CD4-positive, CD25-positive, alpha-beta regulatory T cell (primary cell): ENCODE results near the gene S1PR4. TPM values are rescaled to one million over a fixed set of nuclear protein-coding genes. Genes with fewer than 3 reads are reported as not detected.

Source experiments
- ATAC-seq, 2 donors: fragments of 150-1000 bp; cut with Tn5 transposase; one replicate each; pipeline ENCODE4 v1.10.0; 2021; ENCODE audit warnings: low read depth in 2 of 2, moderate number of reproducible peaks in 2 of 2, moderate library complexity in 1 of 2
- DNase-seq, 3 donors: peaks; one replicate each; pipeline versions ENCODE4 v3.0.0 to v3.0.0-alpha.2; 2012 to 2022; ENCODE audit warnings: mixed read lengths in 1 of 3
- H3K27ac ChIP-seq: one replicate; pipeline ENCODE4 v1.7.0; 2013; ENCODE audit warnings: mild to moderate bottlenecking, low read length; ENCODE audit not compliant: insufficient read depth, poor library complexity, severe bottlenecking
- H3K27me3 ChIP-seq: one replicate; pipeline ENCODE4 v1.7.0; 2013; ENCODE audit warnings: low read length; ENCODE audit not compliant: control insufficient read depth, insufficient read depth
- H3K36me3 ChIP-seq: one replicate; pipeline ENCODE4 v1.7.0; 2013; ENCODE audit warnings: mild to moderate bottlenecking, low read length, moderate library complexity; ENCODE audit not compliant: control insufficient read depth, insufficient read depth
- H3K4me1 ChIP-seq: 2 replicates; pipeline ENCODE4 v1.7.0; 2013; ENCODE audit warnings: mild to moderate bottlenecking, low read length; ENCODE audit not compliant: insufficient read depth, control insufficient read depth, poor library complexity, severe bottlenecking
- H3K4me3 ChIP-seq: one replicate; pipeline ENCODE4 v1.7.0; 2013; ENCODE audit warnings: low read depth, mild to moderate bottlenecking, low read length, moderate library complexity
- H3K9me3 ChIP-seq, 2 experiments: 1 replicate in 1 of 2; 2 replicates in 1 of 2; pipeline ENCODE4 v1.7.0; 2013; ENCODE audit warnings: low read length in 2 of 2, mild to moderate bottlenecking in 1 of 2, moderate library complexity in 1 of 2; ENCODE audit not compliant: control insufficient read depth in 2 of 2
- H3K27ac Mint-ChIP-seq, 3 donors: one replicate each; pipeline ENCODE4 v1.8.0; 2020 to 2022; ENCODE audit warnings: mild to moderate bottlenecking in 3 of 3, mixed read lengths in 3 of 3, moderate library complexity in 2 of 3
- H3K27me3 Mint-ChIP-seq: one replicate; pipeline ENCODE4 v1.8.0; 2022; ENCODE audit warnings: mild to moderate bottlenecking, mixed read lengths
- H3K36me3 Mint-ChIP-seq: one replicate; pipeline ENCODE4 v1.8.0; 2020; ENCODE audit warnings: mixed read lengths
- H3K4me1 Mint-ChIP-seq, 4 donors: one replicate each; pipeline ENCODE4 v1.8.0; 2020 to 2022; ENCODE audit warnings: mixed read lengths in 4 of 4, mild to moderate bottlenecking in 1 of 4
- H3K4me3 Mint-ChIP-seq, 4 donors: one replicate each; pipeline ENCODE4 v1.8.0; 2020 to 2022; ENCODE audit warnings: mild to moderate bottlenecking in 4 of 4, mixed read lengths in 4 of 4, moderate library complexity in 3 of 4
- H3K9me3 Mint-ChIP-seq, 7 donors: one replicate each; pipeline ENCODE4 v1.8.0; 2020 to 2022; ENCODE audit warnings: mixed read lengths in 7 of 7, mild to moderate bottlenecking in 3 of 7, moderate library complexity in 2 of 7
- polyA plus RNA-seq, 4 donors: library from polyadenylated mRNA; unstranded; fragments of 300-500 nt; fragmentation: Illumina TruSeq; gene quantifications; one replicate each; pipeline ENCODE4 v1.2.3, GENCODE V29; 2021
- total RNA-seq: library from RNA; stranded (reverse); gene quantifications from one replicate; pipeline ENCODE4 v1.2.3, GENCODE V29; 2022

The S1PR4 gene
- total and polyA plus RNA-seq, 5 donors from 2014 or later, result 159 to 902 (median 715) TPM

DNA sequence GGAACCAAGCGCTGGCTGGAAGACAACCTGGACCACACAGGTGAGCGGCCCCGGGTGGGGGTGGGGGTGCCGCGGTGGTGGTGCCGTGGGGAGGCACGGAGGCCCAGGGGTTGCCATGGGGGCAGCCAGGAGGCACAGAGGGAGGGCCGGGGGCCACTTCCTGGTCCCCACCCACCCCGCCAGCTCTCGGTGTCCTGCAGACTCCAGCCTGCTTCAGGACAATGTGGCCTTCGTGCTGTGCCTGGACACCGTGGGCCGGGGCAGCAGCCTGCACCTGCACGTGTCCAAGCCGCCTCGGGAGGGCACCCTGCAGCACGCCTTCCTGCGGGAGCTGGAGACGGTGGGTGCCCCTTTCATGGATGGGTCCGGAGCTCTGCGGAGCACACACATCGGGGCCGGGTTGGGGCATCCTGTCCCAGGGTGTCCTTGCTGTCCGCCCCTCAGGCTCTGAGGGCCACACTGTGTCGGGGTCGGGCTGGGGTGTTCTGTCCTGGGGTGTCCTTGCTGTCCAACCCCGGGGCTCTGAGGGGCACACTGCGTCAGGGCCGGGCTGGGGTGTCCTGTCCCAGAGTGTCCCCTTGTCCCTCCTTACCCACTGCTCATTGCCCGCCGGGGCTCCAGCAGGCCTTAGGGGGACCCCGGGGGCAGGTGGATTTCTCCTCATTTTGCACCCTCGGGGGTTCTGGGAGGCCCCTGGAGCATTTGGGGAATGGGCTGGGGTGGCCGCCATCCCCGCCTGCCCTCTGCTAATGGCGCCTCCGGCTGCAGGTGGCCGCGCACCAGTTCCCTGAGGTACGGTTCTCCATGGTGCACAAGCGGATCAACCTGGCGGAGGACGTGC, 25.5 kb downstream of the S1PR4 start:
- H3K9me3 Mint-ChIP-seq, result no peaks in the 10 kb centered on the region
- H3K9me3 ChIP-seq, result no peaks in the 10 kb centered on the region
- H3K4me1 ChIP-seq, result no peaks in the 10 kb centered on the region
- H3K36me3 Mint-ChIP-seq, result no peaks in the 10 kb centered on the region
- no peaks in the 10 kb centered on the region for H3K27me3 ChIP-seq
- ATAC-seq (no peak), DNase-seq (no peak)
- no peak overlapping the region for H3K4me3 ChIP-seq
- H3K4me3 Mint-ChIP-seq, result no peak overlapping the region
- no peaks in the 10 kb centered on the region for H3K27me3 Mint-ChIP-seq
- no peak overlapping the region for H3K27ac ChIP-seq
- no peaks in the 10 kb centered on the region for H3K4me1 Mint-ChIP-seq
- H3K27ac Mint-ChIP-seq, result no peak overlapping the region
- peaks cover 16% of the 10 kb centered on the region for H3K36me3 ChIP-seq

DNA sequence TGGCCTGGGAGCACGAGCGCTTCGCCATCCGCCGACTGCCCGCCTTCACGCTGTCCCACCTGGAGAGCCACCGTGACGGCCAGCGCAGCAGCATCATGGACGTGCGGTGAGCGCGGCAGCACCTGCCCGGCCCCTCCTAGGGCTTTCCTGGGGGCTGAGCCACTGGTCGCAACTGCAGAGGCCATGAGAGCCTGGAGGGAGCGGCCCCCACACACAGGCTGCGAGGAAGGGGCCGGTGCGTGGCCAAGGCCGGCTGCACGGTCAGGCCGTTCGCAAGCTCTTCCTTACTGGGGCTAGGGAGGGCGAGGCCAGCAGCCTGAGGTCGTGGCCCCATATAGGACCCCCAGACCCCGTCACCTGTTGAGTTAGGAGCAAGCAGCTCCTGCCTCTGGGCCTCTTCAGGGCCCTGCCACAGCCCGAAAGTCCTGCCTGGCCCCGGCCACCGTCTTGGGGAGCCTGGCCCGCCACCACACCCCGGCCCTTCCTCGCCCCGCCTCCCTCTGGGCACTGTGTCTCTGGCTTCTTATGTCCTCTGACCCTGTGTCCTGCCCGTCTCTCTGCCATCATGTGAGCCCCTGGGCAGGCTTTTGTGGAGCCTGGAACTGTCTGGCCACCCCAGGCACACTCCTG, 26.2 kb downstream of the S1PR4 start:
- H3K27me3 ChIP-seq, result no peaks in the 10 kb centered on the region
- H3K9me3 Mint-ChIP-seq, result peaks cover 0 to 2% (median 0%) of the 10 kb centered on the region in 7 donors
- H3K27ac Mint-ChIP-seq, result no peak overlapping the region
- no peaks in the 10 kb centered on the region for H3K36me3 Mint-ChIP-seq
- DNase-seq, result no peak
- H3K9me3 ChIP-seq, result no peaks in the 10 kb centered on the region
- H3K4me1 ChIP-seq, result no peaks in the 10 kb centered on the region
- H3K36me3 ChIP-seq, result peaks cover 16% of the 10 kb centered on the region
- ATAC-seq, result no peak
- H3K4me3 Mint-ChIP-seq, result no peak overlapping the region
- H3K27ac ChIP-seq, result no peak overlapping the region
- H3K4me1 Mint-ChIP-seq, result peaks cover 0 to 3% (median 0%) of the 10 kb centered on the region in 4 donors
- H3K27me3 Mint-ChIP-seq, result no peaks in the 10 kb centered on the region
- no peak overlapping the region for H3K4me3 ChIP-seq

DNA sequence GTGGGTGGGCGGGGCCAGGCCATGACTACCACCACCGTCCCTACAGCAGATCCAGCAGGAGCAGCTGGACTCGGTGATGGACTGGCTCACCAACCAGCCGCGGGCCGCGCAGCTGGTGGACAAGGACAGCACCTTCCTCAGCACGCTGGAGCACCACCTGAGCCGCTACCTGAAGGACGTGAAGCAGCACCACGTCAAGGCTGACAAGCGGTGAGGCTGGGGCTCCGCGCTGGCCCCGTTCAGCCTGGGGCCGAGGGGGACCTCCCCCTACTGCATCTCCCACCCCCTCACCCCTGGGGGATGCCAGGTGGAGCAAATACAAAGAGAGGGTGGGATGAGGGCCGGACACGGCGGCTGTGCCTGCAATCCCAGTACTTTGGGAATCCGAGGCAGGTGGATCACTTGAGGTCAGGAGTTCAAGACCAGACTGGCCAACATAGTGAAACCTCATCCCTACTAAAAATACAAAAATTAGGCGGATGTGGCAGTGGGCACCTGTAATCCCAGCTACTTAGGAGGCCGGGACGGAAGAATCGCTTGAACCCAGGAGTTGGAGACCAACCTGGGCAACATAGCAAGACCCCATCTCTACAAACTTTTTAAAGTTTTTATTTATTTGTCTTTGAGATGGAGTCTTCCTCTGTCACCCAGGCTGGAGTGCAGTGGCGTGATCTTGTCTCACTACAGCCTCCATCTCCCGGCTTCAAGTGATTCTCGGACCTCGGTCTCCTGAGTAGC, 27.8 kb downstream of the S1PR4 start:
- Histone ChIP-seq H3K27me3 (no peaks in the 10 kb centered on the region), H3K36me3 (peaks cover 16% of the 10 kb centered on the region), H3K4me3 (no peak overlapping the region), H3K9me3 (no peaks in the 10 kb centered on the region), H3K27ac (no peak overlapping the region), H3K4me1 (no peaks in the 10 kb centered on the region)
- Mint-ChIP-seq H3K36me3 (no peaks in the 10 kb centered on the region), H3K27me3 (peaks cover 5% of the 10 kb centered on the region), H3K27ac (peak overlapping the region in 1 of 3 donors; percentile 5), H3K4me3 (no peak overlapping the region), H3K9me3 (peaks cover 0 to 2% (median 0%) of the 10 kb centered on the region in 7 donors), H3K4me1 (peaks cover 0 to 3% (median 0%) of the 10 kb centered on the region in 4 donors)
- DNase-seq, result no peak
- no peak for ATAC-seq

DNA sequence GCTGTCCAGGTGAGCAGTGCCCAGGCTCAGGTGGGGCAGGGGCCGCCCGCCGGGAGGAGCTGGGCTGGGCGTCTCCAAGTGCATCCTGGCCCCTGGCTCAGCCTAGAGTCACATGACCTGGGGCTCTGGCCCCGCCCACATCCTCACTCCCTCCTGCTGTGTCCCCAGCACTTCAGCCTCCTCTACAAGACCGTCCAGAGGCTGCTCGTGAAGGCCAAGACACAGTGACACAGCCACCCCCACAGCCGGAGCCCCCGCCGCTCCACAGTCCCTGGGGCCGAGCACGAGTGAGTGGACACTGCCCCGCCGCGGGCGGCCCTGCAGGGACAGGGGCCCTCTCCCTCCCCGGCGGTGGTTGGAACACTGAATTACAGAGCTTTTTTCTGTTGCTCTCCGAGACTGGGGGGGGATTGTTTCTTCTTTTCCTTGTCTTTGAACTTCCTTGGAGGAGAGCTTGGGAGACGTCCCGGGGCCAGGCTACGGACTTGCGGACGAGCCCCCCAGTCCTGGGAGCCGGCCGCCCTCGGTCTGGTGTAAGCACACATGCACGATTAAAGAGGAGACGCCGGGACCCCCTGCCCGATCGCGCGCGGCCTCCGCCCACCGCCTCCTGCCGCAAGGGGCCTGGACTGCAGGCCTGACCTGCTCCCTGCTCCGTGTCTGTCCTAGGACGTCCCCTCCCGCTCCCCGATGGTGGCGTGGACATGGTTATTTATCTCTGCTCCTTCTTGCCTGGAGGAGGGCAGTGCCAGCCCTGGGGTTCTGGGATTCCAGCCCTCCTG, 29.1 kb downstream of the S1PR4 start:
- H3K27ac Mint-ChIP-seq, result no peak overlapping the region
- Histone ChIP-seq H3K27ac (no peak overlapping the region), H3K9me3 (no peaks in the 10 kb centered on the region), H3K4me3 (no peak overlapping the region), H3K27me3 (no peaks in the 10 kb centered on the region), H3K4me1 (no peaks in the 10 kb centered on the region), H3K36me3 (peaks cover 16% of the 10 kb centered on the region)
- H3K4me3 Mint-ChIP-seq, result no peak overlapping the region
- H3K36me3 Mint-ChIP-seq, result no peaks in the 10 kb centered on the region
- DNase-seq (peak in 1 of 3 donors; percentile 11), ATAC-seq (no peak)
- H3K27me3 Mint-ChIP-seq, result peaks cover 5% of the 10 kb centered on the region
- H3K4me1 Mint-ChIP-seq, result peaks cover 0 to 3% (median 0%) of the 10 kb centered on the region in 4 donors
- peaks cover 0 to 2% (median 0%) of the 10 kb centered on the region in 7 donors for H3K9me3 Mint-ChIP-seq

DNA sequence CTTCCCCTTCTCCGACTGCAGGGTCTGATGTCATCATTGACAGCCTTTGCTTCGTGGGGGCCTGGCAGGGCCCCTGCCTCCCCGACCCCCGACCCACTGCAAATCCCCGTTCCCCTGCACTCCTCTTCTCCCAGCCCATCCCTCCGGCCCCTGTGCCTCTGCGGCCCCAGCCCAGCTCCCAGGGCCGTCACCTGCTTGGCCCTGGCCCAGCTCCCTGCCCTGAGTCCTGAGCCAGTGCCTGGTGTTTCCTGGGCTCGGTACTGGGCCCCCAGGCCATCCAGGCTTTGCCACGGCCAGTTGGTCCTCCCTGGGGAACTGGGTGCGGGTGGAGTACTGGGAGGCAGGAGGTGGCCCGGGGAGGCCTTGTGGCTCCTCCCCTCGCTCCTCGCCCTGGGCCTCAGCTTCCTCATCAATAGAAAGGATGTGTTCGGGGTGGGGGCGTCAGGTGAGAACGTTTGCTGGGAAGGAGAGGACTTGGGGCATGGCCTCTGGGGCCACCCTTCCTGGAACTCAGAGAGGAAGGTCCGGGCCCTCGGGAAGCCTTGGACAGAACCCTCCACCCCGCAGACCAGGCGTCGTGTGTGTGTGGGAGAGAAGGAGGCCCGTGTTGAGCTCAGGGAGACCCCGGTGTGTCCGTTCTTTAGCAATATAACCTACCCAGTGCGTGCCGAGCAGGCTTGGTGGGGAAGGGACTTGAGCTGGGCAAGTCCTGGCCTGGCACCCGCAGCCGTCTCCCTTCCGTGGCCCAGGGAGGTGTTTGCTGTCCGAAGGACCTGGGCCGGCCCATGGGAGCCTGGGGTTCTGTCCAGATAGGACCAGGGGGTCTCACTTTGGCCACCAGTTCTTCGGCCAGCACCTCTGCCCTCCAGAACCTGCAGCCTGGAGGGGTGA, 30.0 kb downstream of the S1PR4 start:
- peaks cover 5% of the 10 kb centered on the region for H3K27me3 Mint-ChIP-seq
- H3K9me3 ChIP-seq, result no peaks in the 10 kb centered on the region
- no peak overlapping the region for H3K4me3 Mint-ChIP-seq
- H3K36me3 Mint-ChIP-seq, result no peaks in the 10 kb centered on the region
- DNase-seq (no peak), ATAC-seq (no peak)
- no peaks in the 10 kb centered on the region for H3K27me3 ChIP-seq
- H3K27ac Mint-ChIP-seq, result no peak overlapping the region
- peaks cover 0 to 3% (median 0%) of the 10 kb centered on the region in 4 donors for H3K4me1 Mint-ChIP-seq
- no peaks in the 10 kb centered on the region for H3K4me1 ChIP-seq
- H3K9me3 Mint-ChIP-seq, result peaks cover 0 to 2% (median 0%) of the 10 kb centered on the region in 7 donors
- peaks cover 16% of the 10 kb centered on the region for H3K36me3 ChIP-seq
- H3K4me3 ChIP-seq, result no peak overlapping the region
- no peak overlapping the region for H3K27ac ChIP-seq

DNA sequence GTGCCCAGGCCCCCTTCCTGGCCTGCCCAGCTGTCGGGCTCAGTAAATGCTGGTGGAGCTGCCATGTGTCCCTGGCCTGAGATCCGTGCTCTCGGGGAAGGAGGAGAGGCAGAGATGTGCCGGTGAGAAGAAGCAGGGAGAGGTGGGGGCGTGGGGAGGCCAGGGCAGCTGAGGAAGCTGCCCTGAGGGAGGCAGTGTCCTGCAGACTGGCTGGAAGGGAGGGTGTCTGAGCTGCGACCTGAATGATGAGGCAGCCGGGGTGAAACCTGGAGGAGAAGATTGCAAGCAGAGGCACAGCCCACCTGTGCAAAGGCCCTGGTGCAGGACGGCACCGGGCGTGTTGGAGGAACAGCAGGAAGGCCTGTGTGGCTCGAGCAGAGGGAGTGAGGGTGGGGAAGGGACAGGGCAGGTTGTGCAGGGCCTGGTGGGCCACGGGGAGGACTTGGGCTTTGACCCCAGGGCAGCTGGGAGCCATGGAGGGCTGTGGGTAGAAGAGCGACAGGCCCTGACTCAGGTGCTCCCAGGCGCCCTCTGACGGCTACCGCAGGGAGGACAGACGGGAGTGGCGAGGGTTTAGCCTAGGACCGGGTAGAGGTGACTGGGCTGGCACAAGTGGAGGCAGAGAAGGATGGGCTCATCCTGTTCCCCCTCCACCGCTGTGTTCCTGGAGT, 31.9 kb downstream of the S1PR4 start:
- peaks cover 0 to 2% (median 0%) of the 10 kb centered on the region in 7 donors for H3K9me3 Mint-ChIP-seq
- peaks cover 0 to 3% (median 0%) of the 10 kb centered on the region in 4 donors for H3K4me1 Mint-ChIP-seq
- ATAC-seq (peak; percentile 76 to 82), DNase-seq (peak; percentile 36 to 61 (median 54))
- Histone ChIP-seq H3K36me3 (peaks cover 13% of the 10 kb centered on the region), H3K4me1 (no peaks in the 10 kb centered on the region), H3K27me3 (no peaks in the 10 kb centered on the region), H3K4me3 (no peak overlapping the region), H3K27ac (no peak overlapping the region), H3K9me3 (no peaks in the 10 kb centered on the region)
- peaks cover 5% of the 10 kb centered on the region for H3K27me3 Mint-ChIP-seq
- H3K36me3 Mint-ChIP-seq, result no peaks in the 10 kb centered on the region
- no peak overlapping the region for H3K27ac Mint-ChIP-seq
- H3K4me3 Mint-ChIP-seq, result no peak overlapping the region
